GM12878 (cell line): ENCODE data around the gene STK40.

ENCODE experiments used
- EP300 ChIP-seq, 2 experiments: fragments of 150-350 bp in 1 of 2; IDR thresholded peaks; 2 replicates each; pipeline ENCODE4 v1.6.1; 2011 to 2012; ENCODE audit warnings: low read depth in 2 of 2, low read length in 2 of 2, borderline replicate concordance in 1 of 2, improper control_type of control experiment in 1 of 2, inconsistent platforms in 1 of 2; ENCODE audit not compliant: control insufficient read depth in 1 of 2
- MEF2B ChIP-seq: fragments of 450-650 bp; IDR thresholded peaks from 2 replicates; pipeline ENCODE4 v1.6.1; 2018; ENCODE audit warnings: mild to moderate bottlenecking, moderate library complexity; ENCODE audit not compliant: partially characterized antibody, poor library complexity, severe bottlenecking

DNA sequence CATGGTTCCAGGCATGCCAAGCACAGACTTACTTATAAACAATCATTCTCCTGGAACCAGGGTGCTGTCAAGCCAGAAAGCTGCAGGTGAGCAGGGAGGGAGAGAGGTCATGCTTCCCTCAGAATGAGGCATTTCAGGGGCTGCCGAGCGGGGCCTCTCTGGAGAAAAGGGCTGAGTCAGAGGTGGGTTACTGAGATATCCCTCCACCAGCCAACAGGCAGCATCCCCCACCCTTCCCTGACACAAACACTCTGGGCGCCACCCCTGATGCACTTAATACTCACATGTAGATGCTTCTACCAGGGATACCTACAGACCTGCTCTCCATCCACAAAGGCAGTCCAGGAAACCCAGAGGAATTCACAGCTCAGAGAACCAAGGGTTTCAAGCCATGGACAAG lies 13.1 kb downstream of the STK40 start:
- TF ChIP-seq EP300 (IDR thresholded peaks at IDR 0.05; ENCODE audit: borderline replicate concordance in 1 of 2, control insufficient read depth in 1 of 2, low read depth in 2 of 2, low read length in 2 of 2) (no peak), MEF2B (no peak)
